ENCODE data around the gene ITGB3.

DNA sequence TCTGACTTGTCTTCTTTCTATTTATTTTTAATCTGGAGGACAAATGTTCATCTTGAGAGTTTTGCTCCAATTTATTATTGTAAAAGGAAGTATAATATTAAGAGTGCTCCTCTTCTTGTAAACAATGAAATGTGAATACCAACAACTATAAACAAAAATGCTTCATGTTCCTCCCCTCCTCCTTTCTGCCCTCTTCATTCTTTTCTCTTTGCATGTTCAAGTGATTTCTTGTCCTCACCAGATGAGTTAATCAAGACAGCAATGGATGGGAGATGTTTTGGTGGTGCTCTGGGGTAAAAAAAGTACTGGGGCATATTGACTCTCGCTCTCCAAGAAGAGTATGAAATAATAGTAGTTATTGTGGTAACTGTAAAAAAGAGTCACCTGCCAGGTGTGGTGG, 24.3 kb downstream of the ITGB3 start:
- TF ChIP-seq, protein P1, sequence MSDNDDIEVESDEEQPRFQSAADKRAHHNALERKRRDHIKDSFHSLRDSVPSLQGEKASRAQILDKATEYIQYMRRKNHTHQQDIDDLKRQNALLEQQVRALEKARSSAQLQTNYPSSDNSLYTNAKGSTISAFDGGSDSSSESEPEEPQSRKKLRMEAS (IDR thresholded peaks at IDR 0.05; ENCODE audit: low read depth), result no peak
- TF ChIP-seq, protein P2, sequence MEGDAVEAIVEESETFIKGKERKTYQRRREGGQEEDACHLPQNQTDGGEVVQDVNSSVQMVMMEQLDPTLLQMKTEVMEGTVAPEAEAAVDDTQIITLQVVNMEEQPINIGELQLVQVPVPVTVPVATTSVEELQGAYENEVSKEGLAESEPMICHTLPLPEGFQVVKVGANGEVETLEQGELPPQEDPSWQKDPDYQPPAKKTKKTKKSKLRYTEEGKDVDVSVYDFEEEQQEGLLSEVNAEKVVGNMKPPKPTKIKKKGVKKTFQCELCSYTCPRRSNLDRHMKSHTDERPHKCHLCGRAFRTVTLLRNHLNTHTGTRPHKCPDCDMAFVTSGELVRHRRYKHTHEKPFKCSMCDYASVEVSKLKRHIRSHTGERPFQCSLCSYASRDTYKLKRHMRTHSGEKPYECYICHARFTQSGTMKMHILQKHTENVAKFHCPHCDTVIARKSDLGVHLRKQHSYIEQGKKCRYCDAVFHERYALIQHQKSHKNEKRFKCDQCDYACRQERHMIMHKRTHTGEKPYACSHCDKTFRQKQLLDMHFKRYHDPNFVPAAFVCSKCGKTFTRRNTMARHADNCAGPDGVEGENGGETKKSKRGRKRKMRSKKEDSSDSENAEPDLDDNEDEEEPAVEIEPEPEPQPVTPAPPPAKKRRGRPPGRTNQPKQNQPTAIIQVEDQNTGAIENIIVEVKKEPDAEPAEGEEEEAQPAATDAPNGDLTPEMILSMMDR (IDR thresholded peaks at IDR 0.05), result no peak
- TF ChIP-seq TAF1 (IDR thresholded peaks at IDR 0.05; ENCODE audit: borderline replicate concordance, low read depth, low read length) (no peak), CHD2 (IDR thresholded peaks at IDR 0.05; ENCODE audit: low read length, partially characterized antibody) (no peak), EZH2phosphoT487 (IDR thresholded peaks at IDR 0.05; ENCODE audit: borderline replicate concordance, low read depth) (no peak), SMC3 (IDR thresholded peaks at IDR 0.05; ENCODE audit: low read depth, low read length) (no peak)
- TF ChIP-seq, protein P3, sequence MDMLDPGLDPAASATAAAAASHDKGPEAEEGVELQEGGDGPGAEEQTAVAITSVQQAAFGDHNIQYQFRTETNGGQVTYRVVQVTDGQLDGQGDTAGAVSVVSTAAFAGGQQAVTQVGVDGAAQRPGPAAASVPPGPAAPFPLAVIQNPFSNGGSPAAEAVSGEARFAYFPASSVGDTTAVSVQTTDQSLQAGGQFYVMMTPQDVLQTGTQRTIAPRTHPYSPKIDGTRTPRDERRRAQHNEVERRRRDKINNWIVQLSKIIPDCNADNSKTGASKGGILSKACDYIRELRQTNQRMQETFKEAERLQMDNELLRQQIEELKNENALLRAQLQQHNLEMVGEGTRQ (IDR thresholded peaks at IDR 0.05; ENCODE audit: borderline replicate concordance, low read depth, low read length), result no peak
